GM10266 (cell line): ENCODE data around the gene TMEM232.
"Not testable (repeated sequence)": the region's sequence is repeated elsewhere in the genome, so short reads cannot be mapped to it uniquely, and the experiment has no call there.

Experiments used
- DNase-seq: peaks from one replicate; pipeline ENCODE4 v3.0.0; 2012; ENCODE audit errors: extremely low spot score
- TF ChIP-seq, protein P1 (sequence below): IDR thresholded peaks from 2 replicates; pipeline ENCODE4 v1.5.1; 2012; ENCODE audit warnings: mild to moderate bottlenecking, low read depth; ENCODE audit not compliant: control insufficient read depth, insufficient read depth; ENCODE audit errors: missing control alignments

The TMEM232 gene

DNA sequence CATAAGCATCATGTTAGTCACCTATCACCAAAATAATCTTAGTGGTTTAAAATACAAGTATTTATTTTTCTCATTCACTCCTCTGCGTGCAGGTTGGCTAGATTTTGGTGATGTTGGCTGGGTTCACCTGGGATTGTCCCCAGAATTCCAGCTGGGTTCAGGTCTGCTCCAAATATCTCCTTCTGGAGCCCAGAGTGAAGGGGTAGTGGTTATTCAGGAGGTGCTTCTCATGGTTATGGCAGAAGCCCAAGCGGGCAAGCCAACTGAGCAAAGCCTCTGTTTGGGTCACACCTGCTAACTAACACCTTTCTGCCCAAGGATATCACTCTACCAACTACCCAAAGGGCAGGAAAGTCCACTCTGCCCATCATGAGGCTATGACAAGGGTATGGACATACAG lies 7.6 kb upstream of the TMEM232 start:
- TF ChIP-seq, protein P1, sequence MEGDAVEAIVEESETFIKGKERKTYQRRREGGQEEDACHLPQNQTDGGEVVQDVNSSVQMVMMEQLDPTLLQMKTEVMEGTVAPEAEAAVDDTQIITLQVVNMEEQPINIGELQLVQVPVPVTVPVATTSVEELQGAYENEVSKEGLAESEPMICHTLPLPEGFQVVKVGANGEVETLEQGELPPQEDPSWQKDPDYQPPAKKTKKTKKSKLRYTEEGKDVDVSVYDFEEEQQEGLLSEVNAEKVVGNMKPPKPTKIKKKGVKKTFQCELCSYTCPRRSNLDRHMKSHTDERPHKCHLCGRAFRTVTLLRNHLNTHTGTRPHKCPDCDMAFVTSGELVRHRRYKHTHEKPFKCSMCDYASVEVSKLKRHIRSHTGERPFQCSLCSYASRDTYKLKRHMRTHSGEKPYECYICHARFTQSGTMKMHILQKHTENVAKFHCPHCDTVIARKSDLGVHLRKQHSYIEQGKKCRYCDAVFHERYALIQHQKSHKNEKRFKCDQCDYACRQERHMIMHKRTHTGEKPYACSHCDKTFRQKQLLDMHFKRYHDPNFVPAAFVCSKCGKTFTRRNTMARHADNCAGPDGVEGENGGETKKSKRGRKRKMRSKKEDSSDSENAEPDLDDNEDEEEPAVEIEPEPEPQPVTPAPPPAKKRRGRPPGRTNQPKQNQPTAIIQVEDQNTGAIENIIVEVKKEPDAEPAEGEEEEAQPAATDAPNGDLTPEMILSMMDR = no peak

DNA sequence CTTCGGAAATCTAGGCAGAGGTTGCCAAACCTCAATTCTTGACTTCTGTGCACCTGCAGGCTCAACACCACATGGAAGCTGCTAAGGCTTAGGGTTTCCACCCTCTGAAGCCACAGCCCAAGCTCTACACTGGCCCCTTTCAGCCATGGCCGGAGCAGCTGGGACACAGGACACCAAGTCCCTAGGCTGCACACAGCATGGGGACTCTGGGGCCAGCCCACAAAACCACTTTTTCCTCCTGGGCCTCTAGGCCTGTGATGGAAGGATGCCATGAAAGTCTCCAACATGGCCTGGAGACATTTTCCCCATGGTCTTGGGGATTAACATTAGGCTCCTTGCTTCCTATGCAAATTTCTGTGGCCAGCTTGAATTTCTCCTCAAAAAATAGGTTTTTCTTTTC lies 5.0 kb upstream of the TMEM232 start:
- not testable (repeated sequence) for DNase-seq

More for the DNA sequence above, 7.6 kb upstream of the TMEM232 start:
- no peak for DNase-seq

DNA sequence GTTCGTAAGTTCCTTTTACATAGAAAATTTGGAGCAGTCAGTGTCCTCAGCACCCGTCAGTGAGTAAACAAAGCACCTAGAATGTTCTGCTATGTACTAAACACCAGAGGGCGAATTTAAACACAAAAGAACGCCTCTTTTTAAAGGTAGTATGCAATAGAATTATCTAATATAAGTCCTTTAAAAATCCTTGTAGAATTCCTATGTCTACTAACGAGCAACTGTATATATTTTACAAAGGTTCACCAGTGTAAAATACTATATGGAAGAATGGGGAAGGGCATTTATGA lies 499 bp upstream of the TMEM232 start:
- TF ChIP-seq, protein P1 = peak; percentile 17

DNA sequence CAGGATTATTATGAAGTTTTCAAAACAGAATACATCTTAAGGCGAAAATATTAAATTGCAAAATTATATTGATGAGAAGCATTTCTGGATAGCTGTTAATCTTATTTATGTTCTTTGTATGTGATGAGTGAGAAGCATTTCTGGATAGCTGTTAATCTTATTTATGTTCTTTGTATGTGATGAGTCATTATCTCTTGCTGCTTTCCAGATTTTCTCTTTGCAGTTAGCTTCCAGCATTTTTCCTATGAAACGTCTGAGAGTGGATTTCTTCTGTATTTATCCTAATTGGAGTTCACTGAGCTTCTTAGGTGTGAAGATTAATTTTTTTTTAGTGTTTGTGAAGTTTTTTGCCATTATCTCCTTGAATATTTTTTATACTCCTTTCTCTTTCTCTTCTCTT lies 8.2 kb downstream of the TMEM232 start:
- no peak for DNase-seq
- TF ChIP-seq, protein P1 = no peak

More for the DNA sequence above, 499 bp upstream of the TMEM232 start:
- no peak for DNase-seq

DNA sequence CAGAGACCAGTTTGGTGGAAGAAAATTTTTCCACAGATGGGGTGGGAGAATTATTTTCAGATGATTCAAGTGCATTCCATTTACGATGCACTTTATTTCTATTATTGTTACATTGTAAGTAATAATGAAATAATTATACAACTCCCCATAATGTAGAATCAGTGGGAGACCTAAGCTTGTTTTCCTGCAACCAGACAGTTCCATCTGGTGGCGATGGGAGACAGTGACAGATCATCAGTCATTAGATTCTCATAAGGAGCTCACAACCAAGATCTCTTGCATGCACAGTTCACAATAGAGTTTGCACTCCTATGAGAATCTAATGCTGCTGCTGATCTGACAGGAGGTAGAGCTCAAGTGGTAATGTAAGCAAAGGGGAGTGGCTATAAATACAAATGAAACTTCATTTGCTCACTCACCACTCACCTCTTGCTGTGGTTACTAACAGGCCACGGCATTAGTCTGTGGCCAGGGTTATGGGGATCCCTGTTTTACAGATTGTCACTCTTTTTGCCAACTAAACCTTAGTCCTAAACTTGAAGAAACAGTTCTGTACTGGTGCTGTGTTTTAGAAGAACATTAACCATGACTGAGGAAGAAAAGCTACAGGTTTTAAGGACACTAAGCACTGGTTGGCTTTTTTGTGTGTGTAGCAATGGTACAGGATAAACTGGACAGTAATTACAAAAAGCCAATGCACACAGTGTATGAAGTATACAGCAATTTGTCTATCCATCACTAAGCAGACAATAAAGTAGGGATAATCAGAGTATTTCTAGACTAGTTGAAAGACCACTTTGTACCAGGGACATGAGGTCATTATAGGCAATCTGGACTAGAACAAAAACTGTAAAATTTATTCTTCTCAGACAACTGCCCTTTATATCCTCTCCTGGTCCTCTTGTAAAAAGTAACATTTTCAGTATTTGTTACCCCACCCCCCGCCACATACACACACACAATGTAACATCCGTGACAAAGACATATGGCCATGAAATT lies 9.9 kb downstream of the TMEM232 start:
- no peak for DNase-seq
- TF ChIP-seq, protein P1 = no peak

DNA sequence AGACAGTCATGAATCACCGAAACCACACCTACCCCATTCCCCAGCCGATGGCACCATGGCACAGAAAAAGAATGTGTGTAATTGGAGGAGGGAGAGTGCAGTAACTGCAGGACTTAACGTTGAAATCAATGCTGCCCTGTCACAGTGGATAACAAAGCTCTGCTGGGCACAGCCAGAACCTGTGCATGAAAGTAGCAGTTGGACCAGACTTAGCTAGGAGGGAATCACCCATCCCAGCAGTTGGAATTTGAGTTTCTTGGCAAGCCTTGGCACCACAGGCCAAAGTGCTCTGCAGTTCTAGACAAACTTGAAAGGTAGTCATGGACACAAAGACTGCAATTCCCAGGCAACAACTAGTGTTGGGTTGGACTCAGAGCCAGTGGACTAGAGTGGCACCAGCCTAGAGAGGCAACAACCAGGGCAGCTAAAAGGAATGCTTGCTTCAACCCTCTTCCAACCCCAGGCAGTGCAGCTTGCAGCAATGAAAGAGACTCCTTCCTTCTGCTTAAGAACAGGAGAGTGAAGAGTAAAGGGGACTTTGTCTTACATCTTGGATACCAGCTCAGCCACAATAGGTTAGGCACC lies 19.1 kb downstream of the TMEM232 start:
- DNase-seq = no peak
- TF ChIP-seq, protein P1 = no peak

DNA sequence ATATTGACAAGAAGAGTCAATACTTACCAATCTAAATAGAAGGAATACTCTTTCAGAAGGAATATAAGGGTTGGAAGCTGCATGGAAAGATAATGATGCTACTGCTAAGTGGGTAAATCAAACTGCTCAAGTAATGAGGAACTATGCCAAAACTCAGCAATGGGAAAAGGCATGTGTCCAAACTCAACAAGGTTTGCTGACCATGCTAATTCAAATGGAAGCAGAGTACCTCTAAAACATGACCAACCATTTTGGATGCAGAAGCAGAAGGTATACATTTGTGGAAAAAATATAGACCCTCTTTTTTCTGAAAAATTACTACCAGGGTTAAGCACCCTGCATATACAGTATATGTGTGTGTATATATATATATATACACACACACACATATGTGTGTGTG lies 21.1 kb downstream of the TMEM232 start:
- no peak for DNase-seq
- TF ChIP-seq, protein P1 = no peak
